ENCODE results near the gene IDH3G.

GRCh38 chrX:153816831-153817690 lies 22.9 kb upstream of the IDH3G start:
- no peak for TF ChIP-seq CTCF (conservative IDR thresholded peaks at IDR 0.05 in 1 of 2, IDR thresholded peaks at IDR 0.05 in 1 of 2; ENCODE audit: low read depth in 1 of 2, low read length in 2 of 2)
- no peak for TF ChIP-seq EZH2 (IDR thresholded peaks at IDR 0.05; ENCODE audit: low read length, missing control alignments)

All from fibroblast of lung (primary cell).